SK-N-SH treated with all-trans-retinoic acid at 6 μM for 48 hours (cell line): ENCODE data around the gene RHBDD1.

Experiments
- ESRRG ChIP-seq: fragments of 250-450 bp; sonication (Bioruptor Pico); IDR thresholded peaks from 2 replicates; pipeline ENCODE4 v1.6.1; 2021; ENCODE audit warnings: mild to moderate bottlenecking
- OSR1 ChIP-seq: fragments of 250-450 bp; sonication (Bioruptor Pico); IDR thresholded peaks from 2 replicates; pipeline ENCODE4 v1.8.0; 2022; ENCODE audit warnings: moderate library complexity, mild to moderate bottlenecking, inconsistent platforms
- PATZ1 ChIP-seq: fragments of 250-450 bp; sonication (Bioruptor Pico); IDR thresholded peaks from 2 replicates; pipeline ENCODE4 v1.8.0; 2020; ENCODE audit warnings: mild to moderate bottlenecking, moderate library complexity, borderline replicate concordance
- RARB ChIP-seq: fragments of 250-450 bp; sonication (Bioruptor Pico); IDR thresholded peaks from 2 replicates; pipeline ENCODE4 v1.8.0; 2021; ENCODE audit warnings: mild to moderate bottlenecking, moderate library complexity
- SNAI2 ChIP-seq: fragments of 250-450 bp; sonication (Bioruptor Pico); IDR thresholded peaks from 2 replicates; pipeline ENCODE4 v1.5.0; 2020; ENCODE audit warnings: mild to moderate bottlenecking, moderate library complexity
- TSHZ2 ChIP-seq: fragments of 250-450 bp; sonication (Bioruptor Pico); IDR thresholded peaks from 2 replicates; pipeline ENCODE4 v1.5.0; 2020; ENCODE audit warnings: mild to moderate bottlenecking, moderate library complexity
- ZC3H10 ChIP-seq: fragments of 250-450 bp; sonication (Bioruptor Pico); IDR thresholded peaks from 2 replicates; pipeline ENCODE4 v1.5.1; 2021; ENCODE audit warnings: mild to moderate bottlenecking, moderate library complexity
- ZFP3 ChIP-seq: fragments of 250-450 bp; sonication (Bioruptor Pico); IDR thresholded peaks from 2 replicates; pipeline ENCODE4 v1.5.0; 2020; ENCODE audit warnings: mild to moderate bottlenecking, moderate library complexity
- ZFP30 ChIP-seq: fragments of 450-650 bp; formaldehyde crosslinking; IDR thresholded peaks from 2 replicates; pipeline ENCODE4 v1.5.0; 2022; ENCODE audit warnings: mild to moderate bottlenecking, moderate library complexity
- ZNF8 ChIP-seq: fragments of 450-650 bp; formaldehyde crosslinking; IDR thresholded peaks from 2 replicates; pipeline ENCODE4 v1.5.0; 2020; ENCODE audit warnings: mild to moderate bottlenecking, moderate library complexity

DNA sequence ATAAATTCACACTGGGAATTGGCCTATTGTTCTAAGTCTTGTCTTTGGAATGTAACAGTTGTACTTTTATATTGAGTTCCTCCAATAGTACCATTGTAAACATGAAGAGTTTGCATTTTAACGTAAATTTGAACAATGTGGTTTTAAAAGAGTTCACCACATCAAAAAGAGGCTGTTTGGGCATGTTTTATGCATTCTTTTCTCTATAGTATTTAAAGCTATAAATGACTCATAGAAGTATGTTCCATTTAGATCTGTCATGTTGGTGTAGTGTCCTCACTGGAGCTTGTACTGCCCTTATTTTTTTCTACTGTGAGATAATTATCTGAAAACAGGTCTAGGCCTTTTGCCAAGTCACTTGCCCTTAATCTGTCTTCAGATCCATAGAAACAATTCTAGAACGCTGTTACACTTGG, 141.9 kb downstream of the RHBDD1 start:
- no peak for TF ChIP-seq ZC3H10 (CRISPR knock-in tag)
- no peak for TF ChIP-seq ZFP30
- TF ChIP-seq ESRRG (CRISPR knock-in tag), result no peak
- no peak for TF ChIP-seq SNAI2 (CRISPR knock-in tag)
- no peak for TF ChIP-seq ZFP3 (CRISPR knock-in tag)
- TF ChIP-seq OSR1, result no peak
- no peak for TF ChIP-seq RARB
- TF ChIP-seq PATZ1 (CRISPR knock-in tag), result no peak
- no peak for TF ChIP-seq TSHZ2 (CRISPR knock-in tag)
- no peak for TF ChIP-seq ZNF8 (CRISPR knock-in tag)
